DMS53 treated with DMSO at 0.1 percent for 48 hours (cell line): Measurements from ENCODE around the gene GAA.

Experiments
- DNase-seq: peaks from one replicate; lab custom pipeline; 2025; ENCODE audit not compliant: unreplicated experiment; lab: John Stamatoyannopoulos, UW

Gene GAA

GRCh38 chr17:80101011-80101945, at the start of gene GAA:
TSS of gene GAA (plus strand) at chr17:80101581. CDS start at chr17:80104587, 3,006 bp downstream.
- peak; percentile 58 for DNase-seq

DNA sequence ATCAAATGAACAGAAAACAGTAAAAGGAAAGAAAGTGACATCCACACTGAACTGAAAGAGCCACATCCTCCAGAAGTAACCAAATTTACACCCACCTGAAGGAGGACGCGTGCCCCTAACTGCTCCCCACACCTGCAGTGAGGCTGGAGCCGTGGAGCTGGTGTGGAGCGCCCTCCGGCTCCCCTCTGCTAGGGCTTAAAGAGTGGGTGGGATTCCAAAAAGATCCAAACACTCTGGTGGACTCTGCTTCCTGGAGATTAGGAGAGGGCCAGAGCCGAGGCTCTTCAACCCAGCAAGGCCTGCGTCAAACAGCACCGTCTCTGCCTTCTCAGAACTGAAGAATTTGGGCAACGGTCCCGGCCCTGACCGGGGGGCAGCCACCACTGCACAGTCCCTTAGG, 49.7 kb upstream of the GAA start:
- DNase-seq, result no peak

DNA sequence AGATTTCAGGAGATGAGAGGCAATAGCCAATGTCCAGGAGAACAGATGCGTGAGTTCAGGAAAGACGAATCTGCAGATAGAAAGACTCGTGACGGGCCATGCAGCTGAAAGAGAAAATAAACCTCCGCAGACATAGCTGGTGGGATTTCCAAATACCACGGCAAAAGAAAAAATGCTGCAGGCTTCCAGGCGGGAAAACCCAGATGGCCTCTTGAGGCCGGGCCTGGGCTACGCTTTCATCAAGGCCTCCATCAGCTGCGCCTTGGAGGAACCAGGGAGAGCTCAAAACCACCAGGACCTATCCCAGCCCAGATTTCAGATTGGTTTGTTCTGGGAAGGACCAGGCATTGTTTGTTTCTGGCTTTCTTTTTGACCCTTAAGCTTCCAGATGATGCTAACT, 48.3 kb upstream of the GAA start:
- no peak for DNase-seq

DNA sequence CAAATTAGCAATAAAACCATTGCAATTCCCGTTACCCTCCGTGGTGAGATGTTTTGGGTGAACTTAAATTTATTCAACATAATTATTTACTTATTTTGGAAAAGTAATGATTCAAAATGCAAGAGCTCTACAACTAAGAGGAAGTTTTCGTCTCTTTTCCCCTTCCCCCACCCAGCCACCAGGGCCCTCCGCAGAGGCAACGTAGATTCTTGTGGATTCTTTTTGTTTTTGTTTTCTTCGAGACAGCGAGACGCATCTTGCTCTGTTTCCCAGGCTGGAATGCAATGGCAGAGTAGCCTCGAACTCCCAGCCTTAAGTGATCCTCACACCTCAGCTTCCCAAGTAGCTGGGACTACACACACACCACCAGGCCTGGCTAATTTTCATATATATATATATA, 45.8 kb upstream of the GAA start:
- DNase-seq, result no peak

- no peak for DNase-seq
These were observed 42.9 kb upstream of the GAA start for GRCh38 chr17:80058311-80058955.

GRCh38 chr17:80060644-80061043, 40.7 kb upstream of the GAA start:
- DNase-seq, result no peak

DNA sequence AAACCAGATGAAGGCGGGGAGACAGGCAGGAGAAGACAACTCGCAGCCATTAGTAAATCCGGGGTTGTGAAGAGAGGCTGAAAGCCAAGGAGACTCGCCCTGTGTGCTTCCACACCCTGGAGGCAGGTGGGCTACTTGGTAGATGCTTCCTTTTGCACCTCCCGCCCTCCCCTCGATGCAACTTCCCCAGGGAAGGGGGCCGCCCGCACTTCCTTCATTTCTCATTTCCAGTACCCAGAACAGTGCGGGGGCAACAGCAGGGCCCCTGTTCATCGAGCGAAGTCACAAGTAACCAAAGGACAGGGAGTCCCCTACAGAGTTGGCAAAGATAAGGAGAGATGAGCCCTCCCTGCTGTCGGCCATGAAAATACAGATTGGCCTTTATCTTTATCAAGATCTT, 40.0 kb upstream of the GAA start:
- DNase-seq, result no peak

DNA sequence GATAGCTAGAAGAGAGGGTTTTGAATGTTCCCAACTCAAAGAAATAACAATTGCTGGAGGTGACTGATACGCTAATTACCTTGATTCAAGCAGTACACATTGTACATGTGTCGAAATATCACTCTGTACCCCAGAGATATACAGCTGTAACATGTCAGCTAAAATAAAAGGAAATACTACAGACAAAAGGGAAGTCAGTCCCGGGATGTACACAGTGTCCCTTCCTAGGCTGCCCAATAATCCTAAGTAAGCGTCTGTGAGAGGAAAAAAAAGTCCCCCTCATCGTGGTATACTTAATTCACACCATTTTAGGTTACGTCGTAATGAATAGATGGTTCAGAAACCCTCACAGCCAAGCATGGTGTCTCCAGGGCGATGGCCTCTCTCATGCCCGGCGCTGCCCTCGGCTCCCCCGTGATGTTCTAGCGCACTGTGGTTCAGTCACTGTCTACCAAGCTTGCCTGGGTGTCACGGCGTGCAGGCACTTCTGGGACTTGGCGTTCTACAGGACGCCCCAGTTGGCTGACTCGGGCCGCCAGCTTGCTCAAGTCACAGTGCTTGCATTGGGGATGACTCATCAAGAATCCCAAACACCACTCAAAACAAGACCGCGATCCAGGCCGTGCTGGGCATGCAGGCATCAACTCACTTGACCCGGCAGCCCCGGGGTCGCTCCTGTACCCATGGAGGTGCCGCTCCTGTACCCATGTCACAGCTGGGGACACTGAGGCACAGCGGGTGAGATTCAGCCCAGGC, 37.4 kb upstream of the GAA start:
- peak; percentile 78 for DNase-seq

- DNase-seq, result no peak
These were observed 36.7 kb upstream of the GAA start for GRCh38 chr17:80064696-80065095.

DNA sequence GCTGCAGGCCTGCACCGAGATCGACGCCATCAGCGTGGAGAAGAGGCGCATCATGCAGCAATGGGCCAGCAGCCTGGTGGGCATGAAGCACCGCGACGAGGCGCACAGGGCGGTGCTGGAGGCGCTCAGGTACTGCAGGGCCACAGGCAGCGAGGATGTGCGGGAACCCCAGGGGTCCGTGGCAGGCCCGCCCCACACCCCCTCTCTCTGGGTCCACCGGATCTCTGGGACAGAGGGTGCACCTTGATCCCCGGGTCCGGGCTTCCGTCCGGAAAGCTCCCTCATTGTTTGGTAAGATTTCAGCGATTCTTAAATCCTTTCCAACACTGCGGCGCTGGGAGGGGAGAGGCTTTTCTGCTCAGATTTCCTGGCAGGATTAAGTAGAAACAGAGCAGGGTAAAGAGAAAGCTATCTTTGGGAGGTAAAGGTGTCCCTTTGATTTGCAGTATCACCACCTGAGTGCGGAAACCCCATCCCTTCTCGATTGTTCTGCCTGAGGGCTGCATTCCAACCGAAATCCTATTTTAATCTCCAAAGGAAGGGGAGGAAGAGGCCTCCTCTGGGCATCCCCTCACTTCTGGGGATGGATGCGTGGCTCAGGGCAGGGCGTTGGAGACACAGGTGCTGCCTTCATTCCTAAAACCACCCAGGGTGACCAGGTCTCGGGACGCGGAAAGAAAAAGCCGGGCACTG, 35.8 kb upstream of the GAA start:
- no peak for DNase-seq

DNA sequence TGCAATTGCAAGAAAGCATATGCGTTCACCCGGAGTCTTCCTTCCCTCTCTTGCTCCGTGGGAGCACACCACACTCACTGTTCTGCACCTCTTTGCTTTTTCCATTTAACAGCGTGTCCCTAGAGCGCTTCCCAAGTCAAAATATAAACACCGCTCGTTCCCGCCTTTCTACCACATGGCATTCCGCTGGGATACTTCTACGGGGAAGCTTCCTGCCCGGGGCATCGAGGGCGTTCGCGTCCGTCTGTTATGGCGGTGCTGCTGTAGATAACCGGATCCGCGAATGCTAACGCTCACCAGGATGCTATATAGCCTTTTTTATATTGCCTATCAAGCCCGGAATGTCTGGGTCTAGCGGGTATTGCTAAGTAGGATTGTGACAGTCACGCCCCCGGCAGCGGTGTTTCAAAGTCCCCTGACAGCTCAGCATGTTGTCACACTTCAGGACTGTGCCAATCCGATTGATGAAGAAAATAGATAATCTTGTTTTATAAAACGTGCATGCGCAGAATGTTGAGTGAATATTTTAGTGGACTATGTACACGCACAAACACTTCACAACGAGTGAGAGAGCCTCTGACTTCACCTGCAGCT, 33.9 kb upstream of the GAA start:
- no peak for DNase-seq

GRCh38 chr17:80068301-80069222, 32.8 kb upstream of the GAA start:
- DNase-seq, result no peak

DNA sequence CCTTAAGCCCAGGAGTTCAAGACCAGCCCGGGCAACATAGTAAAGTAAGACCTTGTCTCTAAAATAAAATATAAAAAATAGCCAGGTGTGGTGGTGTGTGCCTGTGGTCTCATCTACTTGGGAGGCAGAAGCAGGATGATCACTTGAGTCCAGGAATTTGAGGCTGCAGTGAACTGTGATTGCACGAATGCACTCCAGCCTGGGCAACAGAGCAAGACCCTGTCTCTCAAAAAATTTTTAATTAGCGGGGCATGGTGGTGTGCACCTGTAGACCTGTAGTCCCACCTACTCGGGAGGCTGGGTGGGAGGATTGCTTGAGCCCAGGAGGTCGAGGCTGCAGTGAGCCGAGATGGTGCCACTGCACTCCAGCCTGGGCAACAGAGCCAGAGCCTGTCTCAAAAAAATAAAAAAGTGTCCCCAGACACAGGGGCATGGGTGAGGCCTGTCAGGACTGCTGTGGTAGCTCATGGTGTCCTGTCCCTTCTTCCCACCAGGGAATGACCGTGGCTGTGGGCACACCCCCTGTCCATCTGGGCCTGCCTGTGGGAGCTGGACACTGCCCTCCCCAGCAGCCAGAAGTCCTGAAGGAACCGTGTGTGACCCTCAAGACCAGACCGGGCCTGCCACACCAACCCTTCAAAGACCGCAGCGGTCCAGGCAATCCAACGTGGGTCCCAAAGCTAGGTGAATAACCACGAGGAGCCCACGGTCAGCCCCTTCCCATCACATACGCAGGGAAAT, 30.8 kb upstream of the GAA start:
- DNase-seq, result no peak

GRCh38 chr17:80071116-80071841, 30.1 kb upstream of the GAA start:
- no peak for DNase-seq

- no peak for DNase-seq
These were observed 29.0 kb upstream of the GAA start for GRCh38 chr17:80072410-80072809.

GRCh38 chr17:80080081-80080480, 21.3 kb upstream of the GAA start:
- DNase-seq, result no peak

GRCh38 chr17:80081596-80081995, 19.8 kb upstream of the GAA start:
- DNase-seq, result no peak

- DNase-seq, result peak; percentile 58
These were observed 18.8 kb upstream of the GAA start for GRCh38 chr17:80082403-80083135.
